ENCODE results near the gene LMTK3. TPM values are rescaled to one million over a fixed set of nuclear protein-coding genes. Genes with fewer than 3 reads are reported as not detected.

LMTK3 gene
- total RNA-seq, 1 donor from 2014 or later, result 0.11 TPM

DNA sequence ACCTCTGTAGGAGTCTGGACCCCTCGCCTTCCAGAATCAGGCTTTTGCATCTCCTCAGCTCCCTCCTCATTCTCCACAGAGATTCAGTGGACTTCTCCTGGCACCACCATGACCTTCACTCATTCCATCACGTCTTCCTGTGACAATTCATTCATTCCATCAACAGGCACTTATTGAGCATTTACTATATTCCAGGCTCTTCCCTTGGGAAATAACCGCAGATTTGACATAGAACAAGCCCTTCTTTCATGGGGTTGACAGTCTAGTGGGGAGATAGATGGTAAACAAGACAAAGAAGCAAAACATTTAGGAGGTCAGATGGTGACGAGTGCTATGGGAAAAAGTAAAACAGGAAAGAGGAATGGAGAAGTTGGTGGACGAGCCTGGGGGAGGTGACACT lies 37.7 kb upstream of the LMTK3 start:
- Histone ChIP-seq H3K27ac (no peak overlapping the region), H3K36me3 (no peaks in the 10 kb centered on the region), H3K9me3 (no peaks in the 10 kb centered on the region), H3K27me3 (no peaks in the 10 kb centered on the region), H3K4me3 (no peak overlapping the region), H3K4me1 (no peaks in the 10 kb centered on the region)
- DNase-seq (ENCODE audit: low spot score in 2 of 2), result no peak
- intact Hi-C loops (cut with DNase I), result no loop called here
- TF ChIP-seq, protein P1, sequence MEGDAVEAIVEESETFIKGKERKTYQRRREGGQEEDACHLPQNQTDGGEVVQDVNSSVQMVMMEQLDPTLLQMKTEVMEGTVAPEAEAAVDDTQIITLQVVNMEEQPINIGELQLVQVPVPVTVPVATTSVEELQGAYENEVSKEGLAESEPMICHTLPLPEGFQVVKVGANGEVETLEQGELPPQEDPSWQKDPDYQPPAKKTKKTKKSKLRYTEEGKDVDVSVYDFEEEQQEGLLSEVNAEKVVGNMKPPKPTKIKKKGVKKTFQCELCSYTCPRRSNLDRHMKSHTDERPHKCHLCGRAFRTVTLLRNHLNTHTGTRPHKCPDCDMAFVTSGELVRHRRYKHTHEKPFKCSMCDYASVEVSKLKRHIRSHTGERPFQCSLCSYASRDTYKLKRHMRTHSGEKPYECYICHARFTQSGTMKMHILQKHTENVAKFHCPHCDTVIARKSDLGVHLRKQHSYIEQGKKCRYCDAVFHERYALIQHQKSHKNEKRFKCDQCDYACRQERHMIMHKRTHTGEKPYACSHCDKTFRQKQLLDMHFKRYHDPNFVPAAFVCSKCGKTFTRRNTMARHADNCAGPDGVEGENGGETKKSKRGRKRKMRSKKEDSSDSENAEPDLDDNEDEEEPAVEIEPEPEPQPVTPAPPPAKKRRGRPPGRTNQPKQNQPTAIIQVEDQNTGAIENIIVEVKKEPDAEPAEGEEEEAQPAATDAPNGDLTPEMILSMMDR (IDR thresholded peaks at IDR 0.05), result no peak

DNA sequence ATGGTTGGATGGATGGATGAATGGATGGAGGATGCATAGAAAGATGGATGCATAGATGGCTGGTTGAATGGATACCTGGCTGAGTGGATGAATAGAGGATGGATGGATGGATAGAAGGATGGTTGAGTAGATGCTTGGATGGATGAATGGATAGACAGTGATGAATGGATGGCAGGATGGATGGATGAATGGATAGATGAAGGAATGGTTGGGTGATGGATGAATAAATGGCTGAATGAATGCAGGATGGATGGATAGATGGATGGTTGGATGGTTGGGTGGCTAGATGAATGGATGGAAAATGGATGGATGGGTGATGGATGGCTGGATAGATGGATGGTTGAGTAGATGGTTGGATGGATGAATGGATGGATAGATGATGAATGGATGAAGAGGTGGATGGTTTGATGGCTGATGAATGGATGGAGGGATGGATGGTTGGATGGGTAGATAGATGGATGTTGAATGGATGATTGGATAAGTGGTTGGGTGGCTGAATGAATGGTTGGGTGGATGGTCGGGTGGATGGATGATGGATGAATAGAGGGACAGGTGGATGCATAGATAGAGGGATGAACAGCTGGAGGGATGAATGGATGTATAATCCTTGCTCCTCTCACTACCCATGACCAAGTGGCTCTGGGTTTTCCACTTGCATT lies 36.7 kb upstream of the LMTK3 start:
- H3K27ac ChIP-seq, result no peak overlapping the region
- DNase-seq (ENCODE audit: low spot score in 2 of 2), result no peak
- H3K4me3 ChIP-seq, result no peak overlapping the region
- intact Hi-C loops (cut with DNase I), result no loop called here
- H3K4me1 ChIP-seq, result no peaks in the 10 kb centered on the region
- TF ChIP-seq, protein P1 (IDR thresholded peaks at IDR 0.05), result no peak
- H3K9me3 ChIP-seq, result no peaks in the 10 kb centered on the region
- H3K27me3 ChIP-seq, result no peaks in the 10 kb centered on the region
- no peaks in the 10 kb centered on the region for H3K36me3 ChIP-seq

DNA sequence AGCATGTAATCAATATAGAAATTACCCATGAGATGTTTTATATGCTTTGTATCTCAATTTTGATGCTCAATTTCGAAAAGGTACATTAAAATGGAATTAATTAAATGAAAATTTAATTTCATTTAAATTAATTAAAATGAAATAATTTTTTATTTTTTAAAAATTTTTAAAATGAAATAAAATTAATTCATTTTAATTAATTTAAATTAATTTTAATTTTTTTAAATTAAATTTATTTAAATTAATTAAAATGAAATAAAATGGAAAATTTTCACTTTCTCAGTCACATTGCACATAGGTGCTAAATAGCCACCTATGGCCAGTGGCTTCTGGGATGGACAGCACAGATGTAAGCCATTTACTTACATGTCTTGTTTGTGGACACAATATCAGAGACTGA lies 36.1 kb upstream of the LMTK3 start:
- TF ChIP-seq, protein P1 (IDR thresholded peaks at IDR 0.05), result no peak
- Histone ChIP-seq H3K9me3 (no peaks in the 10 kb centered on the region), H3K27ac (no peak overlapping the region), H3K4me3 (no peak overlapping the region), H3K36me3 (no peaks in the 10 kb centered on the region), H3K27me3 (no peaks in the 10 kb centered on the region), H3K4me1 (no peaks in the 10 kb centered on the region)
- intact Hi-C loops (cut with DNase I), result no loop called here
- DNase-seq (ENCODE audit: low spot score in 2 of 2), result no peak

DNA sequence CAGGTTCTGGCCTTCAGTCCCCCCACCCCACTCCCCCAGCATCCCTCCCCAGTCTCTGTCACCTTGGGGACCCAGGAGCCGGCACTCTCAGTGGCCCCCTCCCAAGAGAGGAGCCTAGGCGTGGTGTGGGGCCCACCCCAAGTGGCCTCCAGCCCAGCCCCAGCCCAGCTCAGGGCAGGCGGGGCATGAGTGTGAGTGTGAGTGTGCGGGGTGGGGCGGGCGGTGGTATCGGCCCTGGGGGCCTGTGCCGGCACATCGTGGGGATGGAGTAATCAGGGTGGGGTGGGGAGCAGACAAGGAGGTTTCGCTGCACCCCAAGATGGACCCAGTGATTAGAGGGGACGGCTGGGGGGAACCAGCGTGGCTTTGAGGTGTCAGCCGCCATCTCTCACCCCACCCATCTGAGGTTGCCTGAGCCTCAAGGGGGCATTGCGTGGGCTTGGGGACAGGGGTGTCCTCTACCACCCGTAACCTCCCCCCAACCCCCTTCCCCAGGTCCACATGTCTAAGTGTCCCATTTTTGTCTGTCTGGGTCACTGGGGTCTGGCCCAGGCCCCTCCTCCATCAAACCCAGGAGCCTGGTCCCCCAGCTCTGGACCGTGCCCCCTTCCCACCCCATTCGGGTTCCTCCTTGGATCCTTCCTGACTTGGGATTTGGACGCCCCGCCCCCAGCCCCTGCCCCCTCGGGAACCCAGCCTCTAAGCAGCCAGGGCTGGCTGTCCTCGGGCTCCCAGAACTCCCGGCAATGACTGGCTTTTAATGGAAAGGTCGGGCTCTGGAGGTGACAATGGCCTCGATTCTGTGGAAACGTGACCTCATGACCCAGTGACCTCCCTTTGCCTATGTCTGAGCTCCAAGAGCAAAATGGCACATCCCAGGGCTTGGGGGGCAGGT lies 33.5 kb upstream of the LMTK3 start:
- no peaks in the 10 kb centered on the region for H3K27me3 ChIP-seq
- H3K36me3 ChIP-seq, result no peaks in the 10 kb centered on the region
- H3K4me3 ChIP-seq, result no peak overlapping the region
- TF ChIP-seq, protein P1 (IDR thresholded peaks at IDR 0.05), result no peak
- H3K4me1 ChIP-seq, result no peaks in the 10 kb centered on the region
- no peak overlapping the region for H3K27ac ChIP-seq
- intact Hi-C loops (cut with DNase I), result no loop called here
- no peaks in the 10 kb centered on the region for H3K9me3 ChIP-seq
- no peak for DNase-seq (ENCODE audit: low spot score in 2 of 2)

DNA sequence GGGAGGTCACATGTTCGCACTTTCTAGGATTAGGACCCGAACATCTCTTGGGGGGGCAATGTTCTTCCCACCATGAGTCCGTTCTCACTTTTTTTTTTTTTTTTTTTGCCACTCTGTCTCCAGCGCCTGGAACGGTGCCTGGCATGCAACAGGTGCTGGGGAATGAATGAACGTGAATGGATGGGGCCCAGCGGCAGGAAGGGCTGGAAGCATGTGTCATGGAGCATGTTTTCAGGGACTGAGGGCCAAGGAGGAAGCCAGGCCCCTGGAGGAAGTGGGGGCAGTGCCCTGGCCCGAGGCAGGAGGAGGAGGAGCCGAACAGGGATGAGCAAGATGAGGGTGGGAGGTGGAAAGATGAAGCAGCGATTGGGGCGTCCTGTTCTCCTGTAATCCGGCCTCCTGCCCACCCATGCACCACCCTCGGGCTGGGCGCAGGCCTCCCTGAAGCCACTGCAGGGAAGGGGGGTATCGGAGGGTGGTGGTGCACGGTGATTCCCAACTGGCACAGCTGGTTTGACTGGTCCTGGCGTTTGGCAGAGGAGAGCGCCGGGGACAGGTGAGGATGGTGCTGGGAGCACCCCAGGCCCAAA lies 31.6 kb upstream of the LMTK3 start:
- no peaks in the 10 kb centered on the region for H3K4me1 ChIP-seq
- H3K9me3 ChIP-seq, result no peaks in the 10 kb centered on the region
- no peak overlapping the region for H3K4me3 ChIP-seq
- DNase-seq (ENCODE audit: low spot score in 2 of 2), result no peak
- H3K36me3 ChIP-seq, result no peaks in the 10 kb centered on the region
- no peaks in the 10 kb centered on the region for H3K27me3 ChIP-seq
- TF ChIP-seq, protein P1 (IDR thresholded peaks at IDR 0.05), result no peak
- H3K27ac ChIP-seq, result no peak overlapping the region
- intact Hi-C loops (cut with DNase I), result no loop called here
